Neural cell (in vitro differentiated cells): ENCODE data around the gene NIPA2. TPM values are rescaled to one million over a fixed set of nuclear protein-coding genes. Genes with fewer than 3 reads are reported as not detected.

Experiments used
- H2AFZ ChIP-seq: fragments of 200-600, 300-800 bp; sonication (generic), shearing (Covaris generic); 2 replicates; pipeline ENCODE4 v1.6.0; 2014; ENCODE audit warnings: low read depth, mild to moderate bottlenecking, antibody characterized with exemption, low read length, moderate library complexity
- H3F3A ChIP-seq: fragments of 200-600 bp; shearing (Covaris generic); 2 replicates; pipeline ENCODE4 v1.6.1; 2016; ENCODE audit warnings: mild to moderate bottlenecking, moderate library complexity, mixed read lengths, antibody characterized with exemption, low read length; ENCODE audit not compliant: insufficient read depth, poor library complexity, severe bottlenecking
- H3K27ac ChIP-seq: fragments of 200-600, 300-800 bp; sonication (generic), shearing (Covaris generic); 2 replicates; pipeline ENCODE4 v1.5.1; 2014; ENCODE audit warnings: mild to moderate bottlenecking, low read length, moderate library complexity
- H3K27me3 ChIP-seq: fragments of 300-800, 200-600 bp; sonication (generic), shearing (Covaris generic); 2 replicates; pipeline ENCODE4 v1.6.0; 2014; ENCODE audit warnings: mild to moderate bottlenecking, low read depth, low read length, moderate library complexity; ENCODE audit not compliant: insufficient read depth
- H3K36me3 ChIP-seq: fragments of 300-800, 200-600 bp; sonication (generic), shearing (Covaris generic); 2 replicates; pipeline ENCODE4 v1.5.1; 2014; ENCODE audit warnings: mild to moderate bottlenecking, antibody characterized with exemption, low read length, moderate library complexity; ENCODE audit not compliant: insufficient read depth
- H3K4me2 ChIP-seq: fragments of 300-800, 200-600 bp; sonication (generic), shearing (Covaris generic); 2 replicates; pipeline ENCODE4 v1.6.0; 2014; ENCODE audit warnings: mild to moderate bottlenecking, low read length
- H3K4me3 ChIP-seq: fragments of 300-800, 200-600 bp; sonication (generic), shearing (Covaris generic); 2 replicates; pipeline ENCODE4 v1.5.1; 2014; ENCODE audit warnings: mild to moderate bottlenecking, low read length, moderate library complexity
- H3K79me2 ChIP-seq: fragments of 200-600 bp; shearing (Covaris generic); replicated peaks from 2 replicates; pipeline ENCODE4 v1.6.0; 2014; ENCODE audit warnings: mild to moderate bottlenecking, low read length, moderate library complexity; ENCODE audit not compliant: insufficient read depth
- H3K9ac ChIP-seq: fragments of 300-800, 200-600 bp; sonication (generic), shearing (Covaris generic); 2 replicates; pipeline ENCODE4 v1.6.1; 2016; ENCODE audit warnings: mild to moderate bottlenecking, low read length, mixed read lengths
- H3K9me2 ChIP-seq: fragments of 200-600 bp; shearing (Covaris generic); 2 replicates; pipeline ENCODE4 v1.6.1; 2016; ENCODE audit warnings: mild to moderate bottlenecking, low read length, mixed read lengths; ENCODE audit not compliant: insufficient read depth
- H3K9me3 ChIP-seq: fragments of 200-600, 300-800 bp; sonication (generic), shearing (Covaris generic); 2 replicates; pipeline ENCODE4 v1.6.1; 2016; ENCODE audit warnings: mild to moderate bottlenecking, mixed run types, low read length, moderate library complexity, mixed read lengths
- H4K20me1 ChIP-seq: fragments of 200-600 bp; shearing (Covaris generic); 2 replicates; pipeline ENCODE4 v1.6.1; 2016; ENCODE audit warnings: mild to moderate bottlenecking, mixed run types; ENCODE audit not compliant: insufficient read depth
- CTCF ChIP-seq: fragments of 450-650 bp; IDR thresholded peaks from 2 replicates; pipeline ENCODE4 v1.5.1; 2014; ENCODE audit warnings: antibody characterized with exemption, mild to moderate bottlenecking, moderate library complexity; ENCODE audit not compliant: poor library complexity, severe bottlenecking
- EP300 ChIP-seq: fragments of 450-650 bp; conservative IDR thresholded peaks from 2 replicates; pipeline ENCODE4 v1.6.1; 2014; ENCODE audit warnings: antibody characterized with exemption, mild to moderate bottlenecking, moderate library complexity; ENCODE audit not compliant: poor library complexity, severe bottlenecking
- EZH2 ChIP-seq: fragments of 200-600, 300-800 bp; shearing (Covaris generic), sonication (generic); IDR thresholded peaks from 2 replicates; pipeline ENCODE4 v1.6.1; 2014; ENCODE audit warnings: antibody characterized with exemption, low read length, borderline replicate concordance, mild to moderate bottlenecking; ENCODE audit not compliant: insufficient read depth, poor library complexity, severe bottlenecking
- MXI1 ChIP-seq: fragments of 450-650 bp; conservative IDR thresholded peaks from 2 replicates; pipeline ENCODE4 v1.6.1; 2014; ENCODE audit warnings: antibody characterized with exemption, mild to moderate bottlenecking; ENCODE audit not compliant: poor library complexity, severe bottlenecking
- POLR2AphosphoS5 ChIP-seq: IDR thresholded peaks from 2 replicates; pipeline ENCODE4 v1.6.1; 2012
- RAD21 ChIP-seq: fragments of 450-650 bp; conservative IDR thresholded peaks from 2 replicates; pipeline ENCODE4 v1.6.1; 2014; ENCODE audit warnings: antibody characterized with exemption, mild to moderate bottlenecking, moderate library complexity
- SMC3 ChIP-seq: fragments of 450-650 bp; conservative IDR thresholded peaks from 2 replicates; pipeline ENCODE4 v1.6.1; 2014; ENCODE audit warnings: antibody characterized with exemption, mild to moderate bottlenecking, moderate library complexity; ENCODE audit not compliant: poor library complexity
- TAF1 ChIP-seq: IDR thresholded peaks from 2 replicates; pipeline ENCODE4 v1.6.1; 2012; ENCODE audit warnings: low read depth
- polyA plus RNA-seq: library from polyadenylated mRNA; depleted of rRNA; stranded (reverse); fragments of >200 nt; gene quantifications from 2 replicates; pipeline ENCODE4 v1.2.3, GENCODE V29; 2014
- TF ChIP-seq, protein P1 (sequence below): IDR thresholded peaks from 2 replicates; pipeline ENCODE4 v1.6.1; 2012; ENCODE audit warnings: borderline replicate concordance

NIPA2 gene
- polyA plus RNA-seq, 1 donor from 2014 or later: 52.6 TPM

GRCh38 chr15:22902046-22902445, 63.6 kb downstream of the NIPA2 start (continued):
- TF ChIP-seq MXI1: no peak
- no peak for TF ChIP-seq TAF1

- H2AFZ ChIP-seq: no peak overlapping the region
- H3K27me3 ChIP-seq: no peaks in the 10 kb centered on the region
- no peaks in the 10 kb centered on the region for H3K9me3 ChIP-seq
- H3K27ac ChIP-seq: no peak overlapping the region
- H3K9ac ChIP-seq: no peak overlapping the region
- TF ChIP-seq TAF1 (no peak), SMC3 (no peak)
- no peak overlapping the region for H3K4me3 ChIP-seq
- no peaks in the 10 kb centered on the region for H3F3A ChIP-seq
- H3K79me2 ChIP-seq: no peaks in the 10 kb centered on the region
- H4K20me1 ChIP-seq: no peaks in the 10 kb centered on the region
- H3K36me3 ChIP-seq: no peaks in the 10 kb centered on the region
- H3K4me2 ChIP-seq: no peak overlapping the region
- no peaks in the 10 kb centered on the region for H3K9me2 ChIP-seq
These were observed 64.1 kb downstream of the NIPA2 start for GRCh38 chr15:22902578-22902977.

DNA sequence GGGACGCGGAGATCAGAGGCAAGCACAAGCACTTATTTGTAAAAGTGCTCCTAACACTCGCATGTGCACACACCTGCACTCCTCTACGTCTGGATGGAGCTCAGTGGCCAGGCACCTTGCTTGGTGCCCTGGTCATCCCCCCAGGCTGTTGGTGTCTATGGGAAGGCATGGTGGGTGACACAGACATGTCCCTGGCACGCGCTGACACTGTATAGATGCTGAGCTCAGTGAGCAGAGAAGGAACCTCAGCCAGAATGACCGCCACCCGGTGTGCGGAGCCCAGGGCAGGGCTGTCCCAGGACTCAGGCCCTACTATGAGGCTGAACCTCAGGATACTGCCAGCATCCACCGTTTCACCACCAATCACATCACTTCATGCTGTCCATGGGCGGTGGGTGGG, 64.5 kb downstream of the NIPA2 start:
- H3K36me3 ChIP-seq: no peaks in the 10 kb centered on the region
- no peak overlapping the region for H2AFZ ChIP-seq
- H3K4me3 ChIP-seq: no peak overlapping the region
- no peaks in the 10 kb centered on the region for H3F3A ChIP-seq
- TF ChIP-seq SMC3 (no peak), TAF1 (no peak), RAD21 (no peak), EP300 (no peak), EZH2 (no peak), CTCF (no peak), POLR2AphosphoS5 (no peak), MXI1 (no peak)
- TF ChIP-seq, protein P1, sequence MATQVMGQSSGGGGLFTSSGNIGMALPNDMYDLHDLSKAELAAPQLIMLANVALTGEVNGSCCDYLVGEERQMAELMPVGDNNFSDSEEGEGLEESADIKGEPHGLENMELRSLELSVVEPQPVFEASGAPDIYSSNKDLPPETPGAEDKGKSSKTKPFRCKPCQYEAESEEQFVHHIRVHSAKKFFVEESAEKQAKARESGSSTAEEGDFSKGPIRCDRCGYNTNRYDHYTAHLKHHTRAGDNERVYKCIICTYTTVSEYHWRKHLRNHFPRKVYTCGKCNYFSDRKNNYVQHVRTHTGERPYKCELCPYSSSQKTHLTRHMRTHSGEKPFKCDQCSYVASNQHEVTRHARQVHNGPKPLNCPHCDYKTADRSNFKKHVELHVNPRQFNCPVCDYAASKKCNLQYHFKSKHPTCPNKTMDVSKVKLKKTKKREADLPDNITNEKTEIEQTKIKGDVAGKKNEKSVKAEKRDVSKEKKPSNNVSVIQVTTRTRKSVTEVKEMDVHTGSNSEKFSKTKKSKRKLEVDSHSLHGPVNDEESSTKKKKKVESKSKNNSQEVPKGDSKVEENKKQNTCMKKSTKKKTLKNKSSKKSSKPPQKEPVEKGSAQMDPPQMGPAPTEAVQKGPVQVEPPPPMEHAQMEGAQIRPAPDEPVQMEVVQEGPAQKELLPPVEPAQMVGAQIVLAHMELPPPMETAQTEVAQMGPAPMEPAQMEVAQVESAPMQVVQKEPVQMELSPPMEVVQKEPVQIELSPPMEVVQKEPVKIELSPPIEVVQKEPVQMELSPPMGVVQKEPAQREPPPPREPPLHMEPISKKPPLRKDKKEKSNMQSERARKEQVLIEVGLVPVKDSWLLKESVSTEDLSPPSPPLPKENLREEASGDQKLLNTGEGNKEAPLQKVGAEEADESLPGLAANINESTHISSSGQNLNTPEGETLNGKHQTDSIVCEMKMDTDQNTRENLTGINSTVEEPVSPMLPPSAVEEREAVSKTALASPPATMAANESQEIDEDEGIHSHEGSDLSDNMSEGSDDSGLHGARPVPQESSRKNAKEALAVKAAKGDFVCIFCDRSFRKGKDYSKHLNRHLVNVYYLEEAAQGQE: no peak
- no peak overlapping the region for H3K27ac ChIP-seq
- no peaks in the 10 kb centered on the region for H3K27me3 ChIP-seq
- no peaks in the 10 kb centered on the region for H3K9me2 ChIP-seq
- H3K9ac ChIP-seq: no peak overlapping the region
- no peak overlapping the region for H3K4me2 ChIP-seq
- no peaks in the 10 kb centered on the region for H3K9me3 ChIP-seq
- H3K79me2 ChIP-seq: no peaks in the 10 kb centered on the region
- no peaks in the 10 kb centered on the region for H4K20me1 ChIP-seq
